IPS DF 19.7 (cell line): ENCODE results near the gene ANKRD28.
"Not testable (repeated sequence)": the region's sequence is repeated elsewhere in the genome, so short reads cannot be mapped to it uniquely, and the experiment has no call there.

Source experiments
- DNase-seq: peaks from one replicate; pipeline ENCODE4 v3.0.0-alpha.2; 2013; ENCODE audit warnings: low read depth, low spot score

The ANKRD28 gene

GRCh38 chr3:15774931-15775560, 22.7 kb downstream of the ANKRD28 start:
- DNase-seq = not testable (repeated sequence)

- DNase-seq = no peak
These were observed 26.3 kb downstream of the ANKRD28 start for GRCh38 chr3:15771444-15771843.

- DNase-seq = no peak
These were observed 28.4 kb downstream of the ANKRD28 start for GRCh38 chr3:15769256-15769915.

- no peak for DNase-seq
These were observed 29.1 kb downstream of the ANKRD28 start for GRCh38 chr3:15768421-15769255.

GRCh38 chr3:15766406-15766805, 31.4 kb downstream of the ANKRD28 start:
- DNase-seq = no peak

- no peak for DNase-seq
These were observed 39.5 kb downstream of the ANKRD28 start for GRCh38 chr3:15758295-15758694.

GRCh38 chr3:15757824-15758223, 40.0 kb downstream of the ANKRD28 start:
- no peak for DNase-seq

- DNase-seq = no peak
These were observed 41.3 kb downstream of the ANKRD28 start for GRCh38 chr3:15756505-15756904.

GRCh38 chr3:15755780-15756179, 42.0 kb downstream of the ANKRD28 start:
- DNase-seq = no peak

- no peak for DNase-seq
These were observed 42.6 kb downstream of the ANKRD28 start for GRCh38 chr3:15755181-15755580.

- DNase-seq = no peak
These were observed 43.7 kb downstream of the ANKRD28 start for GRCh38 chr3:15754047-15754446.

GRCh38 chr3:15753056-15753710, 44.6 kb downstream of the ANKRD28 start:
- DNase-seq = no peak

- DNase-seq = no peak
These were observed 46.9 kb downstream of the ANKRD28 start for GRCh38 chr3:15750879-15751278.

GRCh38 chr3:15750143-15750542, 47.6 kb downstream of the ANKRD28 start:
- no peak for DNase-seq

GRCh38 chr3:15745896-15746295, 51.9 kb downstream of the ANKRD28 start:
- DNase-seq = not testable (repeated sequence)

GRCh38 chr3:15744176-15744575, 53.6 kb downstream of the ANKRD28 start:
- DNase-seq = no peak

GRCh38 chr3:15743587-15744009, 54.2 kb downstream of the ANKRD28 start:
- DNase-seq = no peak

- not testable (repeated sequence) for DNase-seq
These were observed 55.5 kb downstream of the ANKRD28 start for GRCh38 chr3:15742236-15742635.

GRCh38 chr3:15738616-15739005, 59.2 kb downstream of the ANKRD28 start:
- not testable (repeated sequence) for DNase-seq

- DNase-seq = no peak
These were observed 66.8 kb downstream of the ANKRD28 start for GRCh38 chr3:15731024-15731423.

GRCh38 chr3:15728766-15729165, 69.0 kb downstream of the ANKRD28 start:
- no peak for DNase-seq

GRCh38 chr3:15726881-15727280, 70.9 kb downstream of the ANKRD28 start:
- no peak for DNase-seq
